Measurements from ENCODE around the gene ZNF592.

DNA sequence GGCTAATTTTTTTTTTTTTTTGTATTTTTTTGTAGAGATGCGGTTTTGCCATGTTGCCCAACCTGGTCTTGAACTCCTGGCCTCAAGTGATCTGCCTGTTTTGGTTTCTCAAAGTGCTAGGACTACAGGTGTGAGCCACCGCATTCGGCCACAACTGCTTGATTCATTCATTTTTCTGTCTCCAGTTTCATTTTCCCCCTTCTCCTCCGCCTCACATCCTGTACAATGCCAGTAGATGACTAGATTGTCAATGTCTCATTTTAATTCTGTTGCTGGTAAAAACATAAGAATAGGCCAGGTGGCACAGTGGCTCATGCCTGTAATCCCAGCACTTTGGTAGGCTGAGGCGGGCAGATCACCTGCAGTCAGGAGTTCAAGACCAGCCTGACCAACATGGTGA lies 12.0 kb upstream of the ZNF592 start:
- TF ChIP-seq POLR2AphosphoS5 (IDR thresholded peaks at IDR 0.05; ENCODE audit: low read depth, low read length): no peak
- no peak for TF ChIP-seq POLR2A (IDR thresholded peaks at IDR 0.05; ENCODE audit: low read depth, low read length)

All from GM12892 (cell line).